ENCODE measurements around the gene UFM1. TPM values are rescaled to one million over a fixed set of nuclear protein-coding genes. Genes with fewer than 3 reads are reported as not detected.
A peak's percentile ranks its signal among the peaks of the same experiment; 100 is the strongest.
"Not testable (repeated sequence)": the region's sequence is repeated elsewhere in the genome, so short reads cannot be mapped to it uniquely, and the experiment has no call there.

The UFM1 gene
- total and polyA plus RNA-seq, 8 donors, result 58.5 to 94.4 (median 80.2) TPM

DNA sequence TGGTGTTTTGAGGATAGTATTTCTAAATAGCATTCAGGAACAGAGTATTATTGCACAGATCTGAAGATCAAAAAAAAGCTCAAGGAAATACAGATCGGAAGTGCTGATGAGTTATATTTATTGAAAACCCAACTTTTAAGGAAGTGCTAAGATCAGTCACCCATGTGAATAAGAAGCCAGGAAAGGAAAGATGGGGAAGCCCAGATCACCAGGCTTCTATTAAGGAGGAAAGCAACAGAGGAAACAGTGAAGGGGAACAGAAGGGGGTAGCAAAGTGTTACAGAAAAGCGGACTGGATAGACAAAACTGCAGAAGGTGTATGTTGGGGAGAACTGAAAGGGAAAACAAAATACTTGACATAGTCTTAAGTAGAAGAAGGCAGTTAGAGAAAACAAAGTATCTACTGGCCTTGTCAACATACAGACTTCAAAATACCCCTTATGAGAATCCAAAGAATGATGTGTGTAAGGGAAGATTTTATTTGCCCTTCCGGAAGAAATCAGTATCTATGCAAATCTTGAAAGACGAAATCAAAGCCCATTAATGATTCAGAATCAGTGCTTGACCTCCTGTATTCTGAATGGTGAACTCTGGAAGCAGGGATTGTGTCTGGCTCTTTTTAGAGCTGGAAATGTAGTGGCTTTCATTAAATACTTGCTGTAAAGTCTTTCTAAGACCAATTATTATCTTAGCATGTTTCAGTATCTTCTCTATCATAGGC, 12.1 kb downstream of the UFM1 start:
- ATAC-seq (no peak), DNase-seq (no peak)
- intact Hi-C loops (cut with DNase I), result no loop called here
- H3K27ac ChIP-seq, result no peak overlapping the region
- H3K4me1 ChIP-seq, result peaks cover 0 to 4% of the 10 kb centered on the region in 2 donors
- H3K27me3 ChIP-seq, result no peaks in the 10 kb centered on the region
- H3K9me3 ChIP-seq, result no peaks in the 10 kb centered on the region
- TF ChIP-seq, protein P1, sequence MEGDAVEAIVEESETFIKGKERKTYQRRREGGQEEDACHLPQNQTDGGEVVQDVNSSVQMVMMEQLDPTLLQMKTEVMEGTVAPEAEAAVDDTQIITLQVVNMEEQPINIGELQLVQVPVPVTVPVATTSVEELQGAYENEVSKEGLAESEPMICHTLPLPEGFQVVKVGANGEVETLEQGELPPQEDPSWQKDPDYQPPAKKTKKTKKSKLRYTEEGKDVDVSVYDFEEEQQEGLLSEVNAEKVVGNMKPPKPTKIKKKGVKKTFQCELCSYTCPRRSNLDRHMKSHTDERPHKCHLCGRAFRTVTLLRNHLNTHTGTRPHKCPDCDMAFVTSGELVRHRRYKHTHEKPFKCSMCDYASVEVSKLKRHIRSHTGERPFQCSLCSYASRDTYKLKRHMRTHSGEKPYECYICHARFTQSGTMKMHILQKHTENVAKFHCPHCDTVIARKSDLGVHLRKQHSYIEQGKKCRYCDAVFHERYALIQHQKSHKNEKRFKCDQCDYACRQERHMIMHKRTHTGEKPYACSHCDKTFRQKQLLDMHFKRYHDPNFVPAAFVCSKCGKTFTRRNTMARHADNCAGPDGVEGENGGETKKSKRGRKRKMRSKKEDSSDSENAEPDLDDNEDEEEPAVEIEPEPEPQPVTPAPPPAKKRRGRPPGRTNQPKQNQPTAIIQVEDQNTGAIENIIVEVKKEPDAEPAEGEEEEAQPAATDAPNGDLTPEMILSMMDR (IDR thresholded peaks at IDR 0.05), result no peak
- no peak overlapping the region for H3K4me3 ChIP-seq
- peaks cover 0 to 55% of the 10 kb centered on the region in 2 donors for H3K36me3 ChIP-seq

DNA sequence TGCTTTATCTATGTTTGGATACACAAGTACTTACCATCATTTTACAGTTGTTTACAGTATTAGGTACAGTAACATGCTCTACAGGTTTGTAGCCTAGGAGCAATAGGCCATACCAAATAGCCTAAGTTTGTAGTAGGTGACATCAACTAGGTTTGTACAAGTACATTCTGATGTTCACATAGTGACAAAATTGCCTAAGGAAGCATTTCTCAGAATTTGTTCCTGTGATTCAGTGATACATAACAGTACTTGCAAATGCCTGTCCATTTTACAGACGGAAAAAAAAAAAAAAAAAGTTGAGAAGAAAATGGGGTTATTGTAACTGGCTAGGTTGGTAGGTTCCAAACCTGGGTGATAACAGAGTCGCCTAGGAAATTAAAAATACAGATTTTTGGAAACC, 13.6 kb downstream of the UFM1 start:
- peaks cover 0 to 45% of the 10 kb centered on the region in 2 donors for H3K36me3 ChIP-seq
- H3K9me3 ChIP-seq, result no peaks in the 10 kb centered on the region
- H3K27ac ChIP-seq, result no peak overlapping the region
- intact Hi-C loops (cut with DNase I), result no loop called here
- no peak overlapping the region for H3K4me3 ChIP-seq
- H3K27me3 ChIP-seq, result no peaks in the 10 kb centered on the region
- DNase-seq, result no peak
- TF ChIP-seq, protein P1 (IDR thresholded peaks at IDR 0.05), result no peak
- H3K4me1 ChIP-seq, result no peaks in the 10 kb centered on the region
- no peak for ATAC-seq

DNA sequence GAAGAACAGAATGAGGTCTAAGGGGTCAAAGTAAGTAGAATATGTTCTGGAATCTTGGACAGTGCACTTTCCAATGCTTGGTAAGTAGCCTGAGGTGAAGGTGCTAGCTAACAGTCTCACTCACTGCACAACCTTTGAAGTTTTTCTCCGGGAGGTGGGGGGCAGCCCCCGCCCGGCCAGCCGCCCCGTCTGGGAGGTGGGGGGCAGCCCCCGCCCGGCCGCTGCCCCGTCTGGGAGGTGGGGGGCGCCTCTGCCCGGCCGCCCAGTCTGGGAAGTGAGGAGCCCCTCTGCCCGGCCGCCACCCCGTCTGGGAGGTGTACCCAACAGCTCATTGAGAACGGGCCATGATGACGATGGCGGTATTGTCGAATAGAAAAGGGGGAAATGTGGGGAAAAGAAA, 14.1 kb downstream of the UFM1 start:
- H3K27ac ChIP-seq; H3K4me3 ChIP-seq; H3K27me3 ChIP-seq; H3K9me3 ChIP-seq; ATAC-seq; H3K4me1 ChIP-seq; intact Hi-C loops (cut with DNase I): not testable (repeated sequence)
- DNase-seq, result peak in 1 of 4 donors; percentile 18
- peaks cover 0 to 45% of the 10 kb centered on the region in 2 donors for H3K36me3 ChIP-seq

DNA sequence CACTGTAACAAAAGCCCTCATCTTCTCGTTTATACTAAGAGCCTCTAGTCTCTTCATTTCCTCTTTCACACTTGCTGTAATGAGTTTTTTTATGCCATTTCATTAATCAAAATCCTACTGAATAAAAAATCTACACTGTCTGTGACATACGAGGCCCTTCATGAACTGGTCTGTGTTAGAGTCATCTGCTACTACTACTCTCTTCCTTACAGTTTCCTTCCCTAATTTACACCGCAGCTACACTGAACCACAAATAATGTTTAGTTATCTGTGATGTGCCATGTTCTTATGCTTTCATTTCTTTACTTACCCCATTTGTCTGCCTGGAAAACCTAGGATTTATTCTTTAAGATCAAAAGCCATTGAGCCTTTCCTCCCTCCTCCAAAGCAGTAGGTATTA, 16.0 kb downstream of the UFM1 start:
- intact Hi-C loops (cut with DNase I), result no loop called here
- TF ChIP-seq, protein P1 (IDR thresholded peaks at IDR 0.05), result no peak
- ATAC-seq, result no peak

DNA sequence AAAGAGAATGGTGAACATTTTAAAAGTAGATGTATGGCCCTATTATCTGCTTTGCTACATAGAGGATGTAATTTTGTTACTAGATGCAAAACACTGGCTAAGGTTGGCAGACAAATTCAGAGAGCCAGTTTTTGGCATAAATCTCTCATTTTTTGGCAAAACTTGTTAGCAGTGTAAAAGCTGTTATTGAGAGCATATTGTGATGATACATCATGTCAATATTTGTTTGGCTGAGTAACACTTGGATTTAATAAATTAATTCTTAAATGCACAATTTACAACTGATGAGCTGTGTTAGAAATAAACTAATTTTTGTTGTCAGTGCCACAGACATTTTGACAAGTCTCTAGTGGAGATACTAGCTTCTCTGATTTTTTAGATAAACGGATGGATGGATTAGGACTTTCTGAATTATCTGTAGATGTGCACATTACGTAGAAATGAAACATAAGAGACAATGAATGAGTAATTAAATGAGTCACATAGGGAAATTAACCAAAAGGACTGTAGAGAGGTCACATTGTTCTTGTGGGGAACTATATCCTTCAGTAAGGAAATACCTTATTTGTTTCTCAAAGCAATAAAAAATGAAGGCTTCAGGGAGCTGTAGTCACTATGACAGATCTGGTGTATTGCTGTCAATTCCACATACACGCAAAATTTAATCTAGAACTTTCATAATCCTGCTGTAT, 17.4 kb downstream of the UFM1 start:
- ATAC-seq (no peak), DNase-seq (no peak)
- Histone ChIP-seq H3K4me3 (no peak overlapping the region), H3K9me3 (no peaks in the 10 kb centered on the region), H3K4me1 (no peaks in the 10 kb centered on the region), H3K27me3 (no peaks in the 10 kb centered on the region), H3K36me3 (peaks cover 0 to 18% of the 10 kb centered on the region in 2 donors), H3K27ac (no peak overlapping the region)
- intact Hi-C loops (cut with DNase I), result no loop called here
- TF ChIP-seq, protein P1 (IDR thresholded peaks at IDR 0.05), result no peak

More for the DNA sequence above, 16.0 kb downstream of the UFM1 start:
- Histone ChIP-seq H3K4me1 (no peaks in the 10 kb centered on the region), H3K27me3 (no peaks in the 10 kb centered on the region), H3K36me3 (peaks cover 0 to 32% of the 10 kb centered on the region in 2 donors), H3K9me3 (no peaks in the 10 kb centered on the region), H3K27ac (no peak overlapping the region), H3K4me3 (no peak overlapping the region)
- no peak for DNase-seq
